Thoracic aorta (tissue), 2 donors: ENCODE measurements around the gene GINS2. TPM values are rescaled to one million over a fixed set of nuclear protein-coding genes. Genes with fewer than 3 reads are reported as not detected.

Experiments
- ATAC-seq: fragments of 150-250 bp; one replicate; pipeline ENCODE4 v1.8.0; 2017; ENCODE audit warnings: low read depth; ENCODE audit not compliant: insufficient number of reproducible peaks, low FRiP score
- DNase-seq: peaks from one replicate; pipeline ENCODE4 v3.0.0-alpha.2; 2020; ENCODE audit warnings: low spot score
- H3K27ac ChIP-seq, 2 donors: fragments of 200-600 bp; sonication (generic); 1 replicate in 1 of 2; 2 replicates in 1 of 2; pipeline ENCODE4 v1.5.1; 2016; ENCODE audit warnings: mild to moderate bottlenecking in 2 of 2, moderate library complexity in 2 of 2
- H3K27me3 ChIP-seq: fragments of 200-600 bp; sonication (generic); replicated peaks from 2 replicates; pipeline ENCODE4 v1.6.0; 2016; ENCODE audit warnings: mild to moderate bottlenecking; ENCODE audit not compliant: insufficient read depth
- H3K36me3 ChIP-seq: fragments of 200-600 bp; sonication (generic); one replicate; pipeline ENCODE4 v1.5.1; 2016
- H3K4me1 ChIP-seq, 2 donors: fragments of 200-600 bp; sonication (generic); 1 replicate in 1 of 2; 2 replicates in 1 of 2; pipeline versions ENCODE4 v1.5.1 to v1.6.0; 2016; ENCODE audit warnings: low read depth in 2 of 2, mild to moderate bottlenecking in 1 of 2; ENCODE audit not compliant: control insufficient read depth in 1 of 2
- H3K4me3 ChIP-seq: fragments of 200-600 bp; sonication (generic); 2 replicates; pipeline ENCODE4 v1.5.1; 2016; ENCODE audit warnings: mild to moderate bottlenecking
- H3K9me3 ChIP-seq: fragments of 200-600 bp; sonication (generic); 2 replicates; pipeline ENCODE4 v1.5.1; 2016
- CTCF ChIP-seq: fragments of 200-600 bp; sonication (generic); IDR thresholded peaks from one replicate; pipeline ENCODE4 v1.5.1; 2019; ENCODE audit warnings: antibody characterized with exemption
- total RNA-seq, 2 donors: library from RNA; depleted of rRNA; stranded (reverse); fragments of >200 nt; gene quantifications; one replicate each; pipeline versions ENCODE4 v1.1.0 to v1.2.3, GENCODE V29; 2016

The GINS2 gene
- total RNA-seq, 2 donors from 2014 or later: 0.28 to 2.0 TPM

GRCh38 chr16:85659805-85660511 is 28.8 kb downstream of the GINS2 start:
- no peak for ATAC-seq
- no peaks in the 10 kb centered on the region for H3K9me3 ChIP-seq
- no peaks in the 10 kb centered on the region for H3K27me3 ChIP-seq
- DNase-seq: no peak
- TF ChIP-seq CTCF: peak; percentile 67
- H3K36me3 ChIP-seq: peaks cover 69% of the 10 kb centered on the region
- H3K4me1 ChIP-seq: peaks cover 0 to 7% of the 10 kb centered on the region in 2 donors
- no peak overlapping the region for H3K4me3 ChIP-seq
- H3K27ac ChIP-seq: no peak overlapping the region

GRCh38 chr16:85659336-85659735 is 29.4 kb downstream of the GINS2 start:
- DNase-seq: no peak
- H3K27ac ChIP-seq: no peak overlapping the region
- H3K4me3 ChIP-seq: no peak overlapping the region
- peaks cover 0 to 7% of the 10 kb centered on the region in 2 donors for H3K4me1 ChIP-seq
- no peak for TF ChIP-seq CTCF
- H3K9me3 ChIP-seq: no peaks in the 10 kb centered on the region
- no peaks in the 10 kb centered on the region for H3K27me3 ChIP-seq
- H3K36me3 ChIP-seq: peaks cover 64% of the 10 kb centered on the region
- no peak for ATAC-seq

- Histone ChIP-seq H3K4me1 (peaks cover 0 to 9% of the 10 kb centered on the region in 2 donors), H3K27ac (no peak overlapping the region), H3K9me3 (no peaks in the 10 kb centered on the region), H3K4me3 (no peak overlapping the region), H3K36me3 (peaks cover 58% of the 10 kb centered on the region), H3K27me3 (no peaks in the 10 kb centered on the region)
- no peak for TF ChIP-seq CTCF
- DNase-seq: no peak
- ATAC-seq: no peak
These were observed 30.0 kb downstream of the GINS2 start for GRCh38 chr16:85658504-85659326.

- H3K27ac ChIP-seq: no peak overlapping the region
- no peaks in the 10 kb centered on the region for H3K27me3 ChIP-seq
- peaks cover 4 to 15% of the 10 kb centered on the region in 2 donors for H3K4me1 ChIP-seq
- ATAC-seq (no peak), DNase-seq (no peak)
- no peak overlapping the region for H3K4me3 ChIP-seq
- no peak for TF ChIP-seq CTCF
- peaks cover 51% of the 10 kb centered on the region for H3K36me3 ChIP-seq
- H3K9me3 ChIP-seq: no peaks in the 10 kb centered on the region
These were observed 30.8 kb downstream of the GINS2 start for GRCh38 chr16:85657996-85658395.

GRCh38 chr16:85657267-85657650 is 31.5 kb downstream of the GINS2 start:
- no peaks in the 10 kb centered on the region for H3K27me3 ChIP-seq
- H3K36me3 ChIP-seq: peaks cover 44% of the 10 kb centered on the region
- no peak for TF ChIP-seq CTCF

More at GRCh38 chr16:85657267-85657650, 31.5 kb downstream of the GINS2 start:
- Histone ChIP-seq H3K4me1 (peaks cover 4 to 21% of the 10 kb centered on the region in 2 donors), H3K27ac (no peak overlapping the region), H3K4me3 (no peak overlapping the region), H3K9me3 (no peaks in the 10 kb centered on the region)
- ATAC-seq (no peak), DNase-seq (no peak)
